HepG2 (cell line): Measurements from ENCODE around the gene BHLHE41. TPM values are rescaled to one million over a fixed set of nuclear protein-coding genes. Genes with fewer than 3 reads are reported as not detected.

ENCODE experiments used
- ATAC-seq: fragments of 200-7000 bp; cut with Tn5 transposase; 3 replicates; pipeline ENCODE4 v1.9.1; 2020; ENCODE audit warnings: mild to moderate bottlenecking, moderate library complexity
- BruUV-seq: library from RNA; stranded (reverse); fragments of 400-500 nt; replicated peaks from 2 replicates; lab custom pipeline; 2021; lab: Mats Ljungman, UMichigan
- CTCF ChIA-PET: fragments of 300-600 bp; formaldehyde crosslinking; extraction: SDS; loops from one replicate; lab custom pipeline; 2021; ENCODE audit warnings: low total read pairs, inconsistent platforms, low intra/inter-chr PET ratio; lab: Yijun Ruan, JAX
- POLR2A ChIA-PET: fragments of 350-600 bp; sonication (Branson Sonifier 250); formaldehyde crosslinking; loops from one replicate; lab custom pipeline; 2020; ENCODE audit warnings: antibody characterized with exemption, inconsistent platforms; lab: Yijun Ruan, JAX
- DNase-seq: peaks from one replicate; pipeline ENCODE4 v3.0.0-alpha.2; 2015; ENCODE audit warnings: low spot score
- FAIRE-seq: peaks from 3 replicates; lab custom pipeline; 2011; peaks lifted over from hg19 to GRCh38; lab: Jason Lieb, UNC
- H2AFZ ChIP-seq: one replicate; pipeline ENCODE4 v1.6.1; 2011; ENCODE audit warnings: low read length, inconsistent platforms
- H3K27ac ChIP-seq: fragments of 300-600 bp; 3 replicates; pipeline ENCODE4 v1.8.0; 2011; ENCODE audit warnings: mixed run types, mild to moderate bottlenecking, mixed read lengths, low read length, inconsistent platforms; ENCODE audit not compliant: insufficient read depth; ENCODE audit errors: extremely low read length
- H3K27me3 ChIP-seq, 2 experiments: fragments of 200-600 bp in 1 of 2; 2 replicates in 1 of 2; 3 replicates in 1 of 2; pipeline versions ENCODE4 v1.6.0 to v1.8.0; 2011; ENCODE audit warnings: low read length in 2 of 2, mild to moderate bottlenecking in 2 of 2, moderate library complexity in 2 of 2, inconsistent platforms in 1 of 2; ENCODE audit not compliant: insufficient read depth in 2 of 2, control insufficient read depth in 1 of 2
- H3K36me3 ChIP-seq, 2 experiments: fragments of 200-600 bp in 1 of 2; replicated peaks in 1 of 2; 2 replicates in 1 of 2; 3 replicates in 1 of 2; pipeline versions ENCODE4 v1.5.1 to v1.8.0; 2011; ENCODE audit warnings: low read length in 2 of 2, inconsistent platforms in 1 of 2; ENCODE audit not compliant: insufficient read depth in 2 of 2, control insufficient read depth in 1 of 2
- H3K4me1 ChIP-seq: 2 replicates; pipeline ENCODE4 v1.5.1; 2012; ENCODE audit warnings: low read length, inconsistent platforms; ENCODE audit not compliant: insufficient read depth
- H3K4me2 ChIP-seq: 2 replicates; pipeline ENCODE4 v1.6.0; 2011; ENCODE audit warnings: low read depth, low read length, inconsistent platforms
- H3K4me3 ChIP-seq, 3 experiments: fragments of 200-600 bp in 1 of 3; sonication (generic), shearing (Covaris generic) in 1 of 3; replicated peaks in 1 of 3; 2 replicates each; pipeline ENCODE4 v1.5.1; 2011 to 2016; ENCODE audit warnings: low read length in 3 of 3, inconsistent platforms in 2 of 3, low read depth in 2 of 3, mild to moderate bottlenecking in 2 of 3, control low read depth in 1 of 3, mixed read lengths in 1 of 3; ENCODE audit not compliant: insufficient read depth in 1 of 3
- H3K79me2 ChIP-seq: one replicate; pipeline ENCODE4 v1.6.1; 2011; ENCODE audit warnings: low read length, inconsistent platforms; ENCODE audit not compliant: insufficient read depth
- H3K9ac ChIP-seq: 2 replicates; pipeline ENCODE4 v1.6.0; 2011; ENCODE audit warnings: mild to moderate bottlenecking, low read depth, low read length, inconsistent platforms; ENCODE audit not compliant: insufficient read depth
- H3K9me3 ChIP-seq: 2 replicates; pipeline ENCODE4 v1.5.1; 2012; ENCODE audit warnings: mild to moderate bottlenecking, low read length
- H4K20me1 ChIP-seq: 2 replicates; pipeline ENCODE4 v1.6.0; 2011; ENCODE audit warnings: inconsistent platforms, mild to moderate bottlenecking, low read length, moderate library complexity; ENCODE audit not compliant: insufficient read depth
- CHCHD3 ChIP-seq: sonication (generic); formaldehyde crosslinking; IDR thresholded peaks from 2 replicates; pipeline ENCODE4 v1.8.0; 2022; ENCODE audit warnings: mild to moderate bottlenecking, missing genetic modification reagents, moderate library complexity
- FOXK2 ChIP-seq: fragments of 450-650 bp; IDR thresholded peaks from 2 replicates; pipeline ENCODE4 v1.6.1; 2016
- FOXP4 ChIP-seq: sonication (generic); formaldehyde crosslinking; IDR thresholded peaks from 2 replicates; pipeline ENCODE4 v1.4.0; 2020; ENCODE audit warnings: missing genetic modification reagents
- GABPA ChIP-seq, 2 experiments: IDR thresholded peaks; 2 replicates each; pipeline ENCODE4 v1.6.1; 2011 to 2016; ENCODE audit warnings: low read depth in 2 of 2, low read length in 1 of 2, missing biosample characterization in 1 of 2, missing genetic modification characterization in 1 of 2
- MAF1 ChIP-seq: sonication (generic); formaldehyde crosslinking; IDR thresholded peaks from 2 replicates; pipeline ENCODE4 v1.5.0; 2020; ENCODE audit warnings: missing genetic modification reagents, borderline replicate concordance
- NAIF1 ChIP-seq: sonication (generic); formaldehyde crosslinking; IDR thresholded peaks from 2 replicates; pipeline ENCODE4 v1.5.0; 2020; ENCODE audit warnings: mild to moderate bottlenecking, missing genetic modification reagents, borderline replicate concordance
- TFDP2 ChIP-seq: sonication (generic); formaldehyde crosslinking; IDR thresholded peaks from 2 replicates; pipeline ENCODE4 v1.4.0; 2020; ENCODE audit warnings: missing genetic modification reagents
- XRCC5 ChIP-seq: fragments of 200-400 bp; formaldehyde crosslinking; optimal IDR thresholded peaks from 2 replicates; pipeline ENCODE3; 2017; ENCODE audit warnings: mild to moderate bottlenecking, low read length
- ZFAT ChIP-seq: sonication (generic); formaldehyde crosslinking; conservative IDR thresholded peaks from 2 replicates; pipeline ENCODE4 v1.8.1; 2023; ENCODE audit warnings: missing genetic modification reagents, inconsistent platforms
- ZNF142 ChIP-seq: sonication (generic); formaldehyde crosslinking; IDR thresholded peaks from 2 replicates; pipeline ENCODE4 v1.4.0; 2020; ENCODE audit warnings: missing genetic modification reagents
- ZNF253 ChIP-seq: sonication (generic); formaldehyde crosslinking; IDR thresholded peaks from 2 replicates; pipeline ENCODE4 v1.8.0; 2022; ENCODE audit warnings: mild to moderate bottlenecking, missing genetic modification reagents, borderline replicate concordance
- ZNF460 ChIP-seq: sonication (generic); formaldehyde crosslinking; IDR thresholded peaks from 2 replicates; pipeline ENCODE4 v1.5.1; 2020; ENCODE audit warnings: missing genetic modification reagents, mild to moderate bottlenecking, borderline replicate concordance
- ZNF891 ChIP-seq: sonication (generic); formaldehyde crosslinking; IDR thresholded peaks from 2 replicates; pipeline ENCODE4 v1.5.0; 2020; ENCODE audit warnings: mild to moderate bottlenecking, missing genetic modification reagents
- WGBS: methylation state at CpG from one replicate; pipeline ENCODE4 v1.1.6; 2017; ENCODE audit warnings: low lambda C conversion rate; 5-methylcytosine and 5-hydroxymethylcytosine counted together
- in situ Hi-C: cut with HindIII; loops from 2 replicates; pipeline ENCODE4 v1.10.0; 2017; ENCODE audit warnings: low pct_unique_long_range_greater_than_20kb; ENCODE audit not compliant: extremely low pct_ligation_motif_present
- intact Hi-C: fragments of 100-400 bp; cut with micrococcal nuclease; formaldehyde crosslinking; loops from one replicate; pipeline ENCODE4 v1.10.0; 2022; ENCODE audit not compliant: unreplicated experiment
- polyA plus RNA-seq, 8 experiments: library from polyadenylated mRNA; depleted of rRNA in 3 of 8; stranded (reverse) in 7 of 8; unstranded in 1 of 8; fragments of >200 nt; fragmentation: Illumina TruSeq in 4 of 8; extraction: Trizol in 4 of 8; gene quantifications; 2 replicates each; pipeline versions ENCODE4 v1.2.1 to v1.2.3, GENCODE V29; 2011 to 2016; ENCODE audit warnings: low read depth in 4 of 8, missing spikeins in 1 of 8, mixed read lengths in 1 of 8; ENCODE audit not compliant: insufficient read depth in 1 of 8
- total RNA-seq, 5 experiments: library from RNA; depleted of rRNA; stranded (reverse); fragments of >200 nt; fragmentation: Illumina TruSeq; extraction: Trizol; gene quantifications; 2 replicates each; pipeline ENCODE4 v1.2.3, GENCODE V29; 2016; ENCODE audit warnings: low read depth in 1 of 5

BHLHE41 gene
- total and polyA plus RNA-seq, 2 of the 13 experiments (the other 11 are each of a cell fraction or from before 2014, with no cell fraction given) = 0.03 TPM; not detected in 1

GRCh38 chr12:26150736-26151450, 26.1 kb upstream of the BHLHE41 start (continued):
- TF ChIP-seq NAIF1 (CRISPR knock-in tag) (no peak), ZFAT (CRISPR knock-in tag) (no peak), GABPA (IDR thresholded peaks at IDR 0.05; ENCODE audit: low read depth, low read length) (no peak), GABPA (CRISPR knock-in tag; IDR thresholded peaks at IDR 0.05; ENCODE audit: low read depth) (no peak), XRCC5 (no peak), FOXP4 (CRISPR knock-in tag) (no peak), CHCHD3 (CRISPR knock-in tag) (no peak)

GRCh38 chr12:26149968-26150500, 25.2 kb upstream of the BHLHE41 start:
- H3K4me3 ChIP-seq = no peak overlapping the region
- no peaks in the 10 kb centered on the region for H3K36me3 ChIP-seq
- no peak overlapping the region for H3K9ac ChIP-seq
- BruUV-seq = no TSS peak
- ChIA-PET POLR2A (no interaction called here), CTCF (no interaction called here)
- DNase-seq (no peak), ATAC-seq (no peak), FAIRE-seq (no peak)
- H3K27ac ChIP-seq = no peak overlapping the region
- intact Hi-C loops = no loop called here
- H3K4me2 ChIP-seq = no peak overlapping the region
- peaks cover 16% of the 10 kb centered on the region for H3K4me1 ChIP-seq
- H4K20me1 ChIP-seq = no peaks in the 10 kb centered on the region
- H2AFZ ChIP-seq = no peak overlapping the region
- no peaks in the 10 kb centered on the region for H3K9me3 ChIP-seq
- no peaks in the 10 kb centered on the region for H3K79me2 ChIP-seq
- TF ChIP-seq ZNF460 (CRISPR knock-in tag) (no peak), FOXK2 (no peak), MAF1 (CRISPR knock-in tag) (no peak), ZNF142 (CRISPR knock-in tag) (no peak), ZNF891 (CRISPR knock-in tag) (no peak), TFDP2 (no peak), ZNF253 (CRISPR knock-in tag) (no peak)
- in situ Hi-C loops = no loop called here
- 0 out of 5 replicates have a peak, but pooled peaks cover 0 to 6% of the 10 kb centered on the region in 2 experiments for H3K27me3 ChIP-seq
- 14% methylated on average over 5 of the region's 5 CpGs for WGBS
